Stimulated activated CD8-positive, alpha-beta memory T cell treated with anti-CD3 and anti-CD28 coated beads, Interleukin-2, amount 100 ng/mL, for 48 hours (primary cell): ENCODE data around the gene TNRC18.
"Not testable (repeated sequence)": the region's sequence is repeated elsewhere in the genome, so short reads cannot be mapped to it uniquely, and the experiment has no call there.

ENCODE experiments used
- DNase-seq, 2 donors: peaks; one replicate each; pipeline ENCODE4 v3.0.0-alpha.2; 2020; ENCODE audit warnings: low read depth in 2 of 2

The TNRC18 gene

DNA sequence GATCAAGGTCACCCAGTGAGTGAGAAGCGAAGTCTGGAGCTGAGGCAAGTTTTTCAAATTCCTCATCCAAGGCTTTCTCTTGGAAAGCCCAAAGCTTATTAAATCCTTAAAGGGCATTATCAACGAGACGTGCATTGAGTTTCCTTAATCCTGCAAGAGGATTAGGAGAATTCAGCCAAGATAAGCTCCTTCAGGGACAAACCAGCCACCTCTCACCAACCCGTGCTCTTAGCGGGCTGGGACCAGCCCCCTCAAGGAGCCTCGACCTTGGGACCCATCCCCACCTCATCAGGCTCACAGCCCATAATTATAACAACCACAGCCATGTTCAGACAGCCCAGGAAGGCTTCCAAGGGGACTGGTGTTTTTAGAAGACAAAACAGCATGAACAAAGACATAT is 152.8 kb downstream of the TNRC18 start:
- DNase-seq = no peak

- not testable (repeated sequence) for DNase-seq
Observed at GRCh38 chr7:5269992-5270657, 153.5 kb downstream of the TNRC18 start.

- DNase-seq = not testable (repeated sequence)
Observed at GRCh38 chr7:5267829-5268228, 155.8 kb downstream of the TNRC18 start.

DNA sequence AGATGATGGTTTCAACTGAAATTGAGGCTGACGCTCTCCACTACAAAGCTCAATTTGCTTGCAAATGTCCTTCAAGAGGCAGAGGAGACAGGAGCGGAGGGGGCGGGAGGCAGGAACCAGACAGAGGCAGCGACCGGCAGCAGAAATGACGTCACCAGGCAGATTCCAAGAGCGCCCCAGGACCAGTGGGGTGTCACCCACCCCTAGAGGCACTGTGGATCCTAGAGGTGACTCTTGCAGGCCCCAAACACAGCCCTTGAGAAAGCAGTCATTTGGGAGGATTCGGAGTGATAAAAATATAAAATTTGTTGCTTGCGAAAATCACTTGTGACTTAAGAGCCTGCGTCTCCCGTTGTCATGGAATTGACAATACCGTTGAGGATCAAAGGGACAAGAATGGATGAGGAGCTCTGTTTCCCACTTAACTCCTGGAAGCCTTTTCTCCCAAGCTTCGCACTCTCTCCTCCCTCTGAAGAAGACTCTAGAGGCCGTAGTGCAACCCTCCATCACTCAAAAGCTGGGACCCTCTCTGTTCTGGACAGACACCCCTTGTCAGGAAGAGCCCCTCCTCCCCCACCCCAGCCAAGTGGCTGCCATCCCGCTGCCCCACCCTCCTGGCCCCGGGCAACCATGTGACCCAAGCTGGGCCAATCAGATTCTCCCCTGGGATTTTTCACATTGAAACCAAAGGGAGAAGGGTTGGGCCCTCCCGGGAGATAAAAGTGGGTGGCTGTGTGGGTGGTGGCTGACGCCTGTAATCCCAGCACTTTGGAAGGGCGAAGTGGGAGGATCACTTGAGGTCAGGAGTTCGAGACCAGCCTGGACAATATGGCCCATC is 157.2 kb downstream of the TNRC18 start:
- no peak for DNase-seq

GRCh38 chr7:5265320-5266190 is 158.1 kb downstream of the TNRC18 start:
- DNase-seq = no peak

GRCh38 chr7:5263066-5263465 is 160.6 kb downstream of the TNRC18 start:
- not testable (repeated sequence) for DNase-seq

DNA sequence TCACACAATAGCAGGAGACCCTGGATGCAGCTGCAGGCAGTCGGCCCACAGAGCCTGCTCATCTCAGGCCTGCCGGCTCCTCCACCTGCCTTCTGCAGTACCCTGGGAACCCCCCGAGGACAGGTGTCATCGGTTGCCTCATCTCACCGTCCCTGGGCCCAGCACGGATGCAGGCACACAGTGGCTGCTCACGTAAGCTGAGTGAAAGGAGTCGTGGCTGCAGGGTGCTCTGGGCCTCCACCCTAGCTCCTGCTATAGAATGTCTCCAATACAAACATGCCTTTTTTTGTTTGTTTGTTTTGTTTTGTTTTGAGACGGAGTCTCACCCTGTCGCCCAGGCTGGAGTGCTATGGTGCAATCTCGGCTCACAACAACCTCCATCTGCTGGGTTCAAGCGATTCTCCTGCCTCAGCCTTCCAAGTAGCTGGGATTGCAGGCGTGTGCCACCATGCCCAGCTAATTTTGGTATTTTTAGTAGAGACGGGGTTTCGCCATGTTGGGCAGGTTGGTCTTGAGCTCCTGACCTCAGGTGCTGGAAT is 163.0 kb downstream of the TNRC18 start:
- not testable (repeated sequence) for DNase-seq
